Upper lobe of right lung (tissue), 1 donor: ENCODE results near the gene PCYT2. TPM values are rescaled to one million over a fixed set of nuclear protein-coding genes. Genes with fewer than 3 reads are reported as not detected.

Experiments
- ATAC-seq: fragments of 200-7000 bp; cut with Tn5 transposase; one replicate; pipeline ENCODE4 v1.9.1; 2020; ENCODE audit warnings: mild to moderate bottlenecking, moderate library complexity
- DNase-seq: peaks from one replicate; pipeline ENCODE4 v3.0.0-alpha.2; 2020
- H3K27ac ChIP-seq: fragments of 200-600 bp; one replicate; pipeline ENCODE4 v1.8.0; 2022
- H3K27me3 ChIP-seq: fragments of 200-600 bp; one replicate; pipeline ENCODE4 v1.8.0; 2022; ENCODE audit warnings: mild to moderate bottlenecking
- H3K36me3 ChIP-seq: fragments of 200-600 bp; one replicate; pipeline ENCODE4 v1.8.0; 2022
- H3K4me1 ChIP-seq: fragments of 200-600 bp; one replicate; pipeline ENCODE4 v1.8.0; 2022
- H3K4me3 ChIP-seq: fragments of 200-600 bp; one replicate; pipeline ENCODE4 v1.8.0; 2022; ENCODE audit warnings: mild to moderate bottlenecking
- H3K9me3 ChIP-seq: fragments of 200-600 bp; one replicate; pipeline ENCODE4 v1.8.0; 2022
- intact Hi-C: fragments of 100-400 bp; cut with DNase I; formaldehyde crosslinking; loops from one replicate; pipeline ENCODE4 v1.11.0; 2022
- total RNA-seq: library from RNA; stranded (reverse); fragmentation: NEBNext Ultra II Directional; extraction: Animal tissue kit (Norgen Biotek cat#: 25700); gene quantifications from one replicate; pipeline ENCODE4 v1.2.1, GENCODE V29; 2021
- TF ChIP-seq, protein P1 (sequence below): fragments of 200-600 bp; IDR thresholded peaks from one replicate; pipeline ENCODE4 v1.8.0; 2022; ENCODE audit warnings: antibody characterized with exemption
- donor health status: DM: no; HTN: yes; CAD: no; lungs with severe emphysema.

Gene PCYT2
- total RNA-seq, 1 donor from 2014 or later: 46.1 TPM

GRCh38 chr17:81934098-81934757 lies 23.0 kb upstream of the PCYT2 start:
- Histone ChIP-seq H3K27me3 (no peaks in the 10 kb centered on the region), H3K27ac (no peak overlapping the region), H3K4me1 (peaks cover 14% of the 10 kb centered on the region), H3K36me3 (no peaks in the 10 kb centered on the region), H3K4me3 (no peak overlapping the region), H3K9me3 (no peaks in the 10 kb centered on the region)
- DNase-seq (no peak), ATAC-seq (no peak)
- intact Hi-C loops: no loop called here
- TF ChIP-seq, protein P1, sequence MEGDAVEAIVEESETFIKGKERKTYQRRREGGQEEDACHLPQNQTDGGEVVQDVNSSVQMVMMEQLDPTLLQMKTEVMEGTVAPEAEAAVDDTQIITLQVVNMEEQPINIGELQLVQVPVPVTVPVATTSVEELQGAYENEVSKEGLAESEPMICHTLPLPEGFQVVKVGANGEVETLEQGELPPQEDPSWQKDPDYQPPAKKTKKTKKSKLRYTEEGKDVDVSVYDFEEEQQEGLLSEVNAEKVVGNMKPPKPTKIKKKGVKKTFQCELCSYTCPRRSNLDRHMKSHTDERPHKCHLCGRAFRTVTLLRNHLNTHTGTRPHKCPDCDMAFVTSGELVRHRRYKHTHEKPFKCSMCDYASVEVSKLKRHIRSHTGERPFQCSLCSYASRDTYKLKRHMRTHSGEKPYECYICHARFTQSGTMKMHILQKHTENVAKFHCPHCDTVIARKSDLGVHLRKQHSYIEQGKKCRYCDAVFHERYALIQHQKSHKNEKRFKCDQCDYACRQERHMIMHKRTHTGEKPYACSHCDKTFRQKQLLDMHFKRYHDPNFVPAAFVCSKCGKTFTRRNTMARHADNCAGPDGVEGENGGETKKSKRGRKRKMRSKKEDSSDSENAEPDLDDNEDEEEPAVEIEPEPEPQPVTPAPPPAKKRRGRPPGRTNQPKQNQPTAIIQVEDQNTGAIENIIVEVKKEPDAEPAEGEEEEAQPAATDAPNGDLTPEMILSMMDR: no peak

GRCh38 chr17:81933178-81933699 lies 22.0 kb upstream of the PCYT2 start:
- ATAC-seq: no peak
- peak; percentile 66 for DNase-seq
- Histone ChIP-seq H3K9me3 (no peaks in the 10 kb centered on the region), H3K4me1 (peaks cover 23% of the 10 kb centered on the region), H3K4me3 (no peak overlapping the region), H3K27me3 (no peaks in the 10 kb centered on the region), H3K36me3 (no peaks in the 10 kb centered on the region), H3K27ac (no peak overlapping the region)
- intact Hi-C loops: no loop called here
- TF ChIP-seq, protein P1: no peak

DNA sequence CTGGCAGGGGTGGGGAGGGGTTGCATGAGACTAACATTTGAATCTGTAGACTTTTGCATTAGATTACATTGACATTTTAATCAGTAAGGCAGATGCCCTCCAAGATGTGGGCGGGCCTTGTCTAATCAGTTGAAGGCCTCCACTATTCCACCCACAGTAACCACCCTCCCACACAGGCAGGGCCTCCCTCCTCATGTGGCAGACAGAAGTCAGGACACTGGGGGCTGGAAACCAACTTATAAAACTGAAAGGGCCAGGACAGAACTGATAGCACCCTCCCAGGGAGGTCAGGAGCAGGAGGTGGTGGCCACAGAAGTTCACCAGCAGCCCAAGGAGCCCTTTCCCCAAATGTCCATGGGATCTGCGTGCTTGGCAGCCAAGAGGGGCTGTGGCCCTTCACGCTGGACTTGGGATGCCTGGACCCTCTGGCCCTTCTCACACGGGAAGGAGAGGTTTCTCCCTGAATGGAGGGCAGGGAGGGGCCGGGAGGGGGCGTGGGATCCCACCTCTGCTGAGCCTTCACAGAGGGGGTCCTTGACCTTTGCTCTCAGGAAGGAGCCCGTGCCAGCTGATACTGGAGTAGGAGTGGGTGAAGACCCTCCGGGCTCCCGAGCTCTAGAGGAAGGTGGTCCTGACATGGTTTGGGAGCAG lies 21.3 kb upstream of the PCYT2 start:
- TF ChIP-seq, protein P1: no peak
- Histone ChIP-seq H3K27ac (no peak overlapping the region), H3K27me3 (no peaks in the 10 kb centered on the region), H3K4me3 (no peak overlapping the region), H3K36me3 (no peaks in the 10 kb centered on the region), H3K4me1 (peaks cover 19% of the 10 kb centered on the region), H3K9me3 (no peaks in the 10 kb centered on the region)
- intact Hi-C loops: no loop called here
- ATAC-seq (no peak), DNase-seq (no peak)

DNA sequence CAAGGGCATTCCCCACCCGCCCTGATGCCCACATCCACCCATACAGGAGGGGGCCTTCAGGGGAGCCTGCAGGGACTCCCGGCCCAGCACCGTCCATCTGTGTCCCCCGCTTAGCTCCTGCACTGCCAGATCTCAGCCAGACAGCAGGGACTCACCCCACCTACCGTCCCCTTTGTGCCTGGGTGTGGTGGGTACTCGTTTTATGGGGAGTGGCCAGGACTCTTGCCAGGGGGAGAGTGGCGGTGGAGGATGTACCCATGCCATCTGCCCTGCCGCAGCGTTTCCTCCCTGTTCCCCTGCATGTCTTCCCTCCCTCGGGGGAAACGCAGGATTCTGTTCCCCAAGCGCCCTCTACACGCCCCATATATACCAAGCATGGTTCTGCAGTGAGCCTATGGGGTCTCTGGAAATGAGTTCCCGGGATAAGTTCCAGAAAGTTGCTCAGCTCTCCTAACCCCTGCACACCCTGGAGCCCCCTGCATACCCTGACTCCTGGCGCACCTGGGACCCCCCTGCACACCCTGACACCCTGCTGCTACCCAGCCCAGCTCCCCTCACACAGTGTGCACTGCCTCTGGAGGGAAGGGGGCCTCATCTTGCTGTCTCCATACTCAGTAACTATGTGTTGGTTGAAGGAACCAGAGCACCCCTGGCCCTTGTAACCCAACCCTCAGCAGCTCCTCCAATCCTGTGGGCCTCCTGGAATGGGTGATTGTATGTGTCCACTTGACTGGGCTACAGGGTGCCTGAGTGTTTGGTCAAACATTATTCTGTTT lies 20.5 kb upstream of the PCYT2 start:
- H3K27ac ChIP-seq: no peak overlapping the region
- H3K4me1 ChIP-seq: peaks cover 17% of the 10 kb centered on the region
- DNase-seq (no peak), ATAC-seq (no peak)
- TF ChIP-seq, protein P1: no peak
- H3K9me3 ChIP-seq: no peaks in the 10 kb centered on the region
- intact Hi-C loops: no loop called here
- H3K36me3 ChIP-seq: no peaks in the 10 kb centered on the region
- no peak overlapping the region for H3K4me3 ChIP-seq
- H3K27me3 ChIP-seq: no peaks in the 10 kb centered on the region

DNA sequence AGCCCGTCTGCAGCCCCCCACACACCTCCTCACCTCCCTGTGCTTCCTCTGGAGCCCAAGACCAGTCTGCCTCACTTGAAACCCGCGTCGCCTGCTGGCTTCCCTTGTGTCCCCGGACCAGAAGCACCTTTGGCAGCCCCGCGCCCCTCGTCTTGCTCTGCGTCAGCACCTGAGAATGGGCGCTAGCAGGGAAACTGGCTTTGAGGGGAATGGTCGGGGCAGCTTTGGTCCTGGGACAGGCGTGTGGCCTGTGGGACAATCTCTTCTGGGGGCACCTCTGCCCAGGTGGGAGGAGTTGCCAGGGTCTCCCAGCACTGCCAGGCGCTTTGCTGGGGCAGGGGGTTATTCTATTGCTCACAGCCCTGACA lies 20.0 kb upstream of the PCYT2 start:
- Histone ChIP-seq H3K4me3 (no peak overlapping the region), H3K9me3 (no peaks in the 10 kb centered on the region), H3K36me3 (no peaks in the 10 kb centered on the region), H3K27ac (no peak overlapping the region), H3K4me1 (peaks cover 11% of the 10 kb centered on the region), H3K27me3 (no peaks in the 10 kb centered on the region)
- no peak for ATAC-seq
- TF ChIP-seq, protein P1: no peak
- intact Hi-C loops: no loop called here
- DNase-seq: no peak
